GM12878 (cell line): Measurements from ENCODE around the gene GNAQ.
"Not testable (repeated sequence)": the region's sequence is repeated elsewhere in the genome, so short reads cannot be mapped to it uniquely, and the experiment has no call there.

ENCODE experiments used
- POLR2A ChIP-seq: IDR thresholded peaks from 2 replicates; pipeline ENCODE4 v1.6.1; 2011; ENCODE audit warnings: low read depth, mild to moderate bottlenecking, low read length
- RBBP5 ChIP-seq: fragments of 200-600 bp; sonication (generic); conservative IDR thresholded peaks from 2 replicates; pipeline ENCODE4 v1.6.1; 2016
- RFX5 ChIP-seq: IDR thresholded peaks from 2 replicates; pipeline ENCODE4 v1.6.1; 2011; ENCODE audit warnings: low read depth, low read length, improper control_type of control experiment
- TARDBP ChIP-seq: IDR thresholded peaks from 2 replicates; pipeline ENCODE4 v1.6.1; 2016; ENCODE audit warnings: borderline replicate concordance
- TF ChIP-seq, protein P1 (sequence below): fragments of 450-650 bp; IDR thresholded peaks from 2 replicates; pipeline ENCODE4 v1.6.1; 2016; ENCODE audit warnings: mild to moderate bottlenecking, moderate library complexity, borderline replicate concordance
- TF ChIP-seq, protein P2 (sequence below), 3 experiments: IDR thresholded peaks in 2 of 3; conservative IDR thresholded peaks in 1 of 3; 2 replicates each; pipeline ENCODE4 v1.5.1; 2011; ENCODE audit warnings: low read depth in 3 of 3, low read length in 3 of 3, mild to moderate bottlenecking in 3 of 3, control low read depth in 2 of 3, moderate library complexity in 2 of 3, inconsistent platforms in 1 of 3, mixed read lengths in 1 of 3; ENCODE audit not compliant: control insufficient read depth in 2 of 3, insufficient read depth in 1 of 3; ENCODE audit errors: extremely low read depth in 1 of 3
- TF ChIP-seq, protein P3 (sequence below): IDR thresholded peaks from 2 replicates; pipeline ENCODE4 v1.6.1; 2012; ENCODE audit warnings: mild to moderate bottlenecking, low read depth, low read length

GRCh38 chr9:77878793-77879192 lies 152.8 kb downstream of the GNAQ start:
- TF ChIP-seq TARDBP, RFX5, RBBP5, POLR2A: not testable (repeated sequence)
- TF ChIP-seq, protein P1, sequence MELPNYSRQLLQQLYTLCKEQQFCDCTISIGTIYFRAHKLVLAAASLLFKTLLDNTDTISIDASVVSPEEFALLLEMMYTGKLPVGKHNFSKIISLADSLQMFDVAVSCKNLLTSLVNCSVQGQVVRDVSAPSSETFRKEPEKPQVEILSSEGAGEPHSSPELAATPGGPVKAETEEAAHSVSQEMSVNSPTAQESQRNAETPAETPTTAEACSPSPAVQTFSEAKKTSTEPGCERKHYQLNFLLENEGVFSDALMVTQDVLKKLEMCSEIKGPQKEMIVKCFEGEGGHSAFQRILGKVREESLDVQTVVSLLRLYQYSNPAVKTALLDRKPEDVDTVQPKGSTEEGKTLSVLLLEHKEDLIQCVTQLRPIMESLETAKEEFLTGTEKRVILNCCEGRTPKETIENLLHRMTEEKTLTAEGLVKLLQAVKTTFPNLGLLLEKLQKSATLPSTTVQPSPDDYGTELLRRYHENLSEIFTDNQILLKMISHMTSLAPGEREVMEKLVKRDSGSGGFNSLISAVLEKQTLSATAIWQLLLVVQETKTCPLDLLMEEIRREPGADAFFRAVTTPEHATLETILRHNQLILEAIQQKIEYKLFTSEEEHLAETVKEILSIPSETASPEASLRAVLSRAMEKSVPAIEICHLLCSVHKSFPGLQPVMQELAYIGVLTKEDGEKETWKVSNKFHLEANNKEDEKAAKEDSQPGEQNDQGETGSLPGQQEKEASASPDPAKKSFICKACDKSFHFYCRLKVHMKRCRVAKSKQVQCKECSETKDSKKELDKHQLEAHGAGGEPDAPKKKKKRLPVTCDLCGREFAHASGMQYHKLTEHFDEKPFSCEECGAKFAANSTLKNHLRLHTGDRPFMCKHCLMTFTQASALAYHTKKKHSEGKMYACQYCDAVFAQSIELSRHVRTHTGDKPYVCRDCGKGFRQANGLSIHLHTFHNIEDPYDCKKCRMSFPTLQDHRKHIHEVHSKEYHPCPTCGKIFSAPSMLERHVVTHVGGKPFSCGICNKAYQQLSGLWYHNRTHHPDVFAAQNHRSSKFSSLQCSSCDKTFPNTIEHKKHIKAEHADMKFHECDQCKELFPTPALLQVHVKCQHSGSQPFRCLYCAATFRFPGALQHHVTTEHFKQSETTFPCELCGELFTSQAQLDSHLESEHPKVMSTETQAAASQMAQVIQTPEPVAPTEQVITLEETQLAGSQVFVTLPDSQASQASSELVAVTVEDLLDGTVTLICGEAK: not testable (repeated sequence)
- TF ChIP-seq, protein P2, sequence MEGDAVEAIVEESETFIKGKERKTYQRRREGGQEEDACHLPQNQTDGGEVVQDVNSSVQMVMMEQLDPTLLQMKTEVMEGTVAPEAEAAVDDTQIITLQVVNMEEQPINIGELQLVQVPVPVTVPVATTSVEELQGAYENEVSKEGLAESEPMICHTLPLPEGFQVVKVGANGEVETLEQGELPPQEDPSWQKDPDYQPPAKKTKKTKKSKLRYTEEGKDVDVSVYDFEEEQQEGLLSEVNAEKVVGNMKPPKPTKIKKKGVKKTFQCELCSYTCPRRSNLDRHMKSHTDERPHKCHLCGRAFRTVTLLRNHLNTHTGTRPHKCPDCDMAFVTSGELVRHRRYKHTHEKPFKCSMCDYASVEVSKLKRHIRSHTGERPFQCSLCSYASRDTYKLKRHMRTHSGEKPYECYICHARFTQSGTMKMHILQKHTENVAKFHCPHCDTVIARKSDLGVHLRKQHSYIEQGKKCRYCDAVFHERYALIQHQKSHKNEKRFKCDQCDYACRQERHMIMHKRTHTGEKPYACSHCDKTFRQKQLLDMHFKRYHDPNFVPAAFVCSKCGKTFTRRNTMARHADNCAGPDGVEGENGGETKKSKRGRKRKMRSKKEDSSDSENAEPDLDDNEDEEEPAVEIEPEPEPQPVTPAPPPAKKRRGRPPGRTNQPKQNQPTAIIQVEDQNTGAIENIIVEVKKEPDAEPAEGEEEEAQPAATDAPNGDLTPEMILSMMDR (IDR thresholded peaks at IDR 0.05 in 2 of 3, conservative IDR thresholded peaks at IDR 0.05 in 1 of 3; ENCODE audit: control insufficient read depth in 2 of 3, extremely low read depth in 1 of 3, insufficient read depth in 1 of 3, low read depth in 3 of 3, low read length in 3 of 3): not testable (repeated sequence)
- TF ChIP-seq, protein P3, sequence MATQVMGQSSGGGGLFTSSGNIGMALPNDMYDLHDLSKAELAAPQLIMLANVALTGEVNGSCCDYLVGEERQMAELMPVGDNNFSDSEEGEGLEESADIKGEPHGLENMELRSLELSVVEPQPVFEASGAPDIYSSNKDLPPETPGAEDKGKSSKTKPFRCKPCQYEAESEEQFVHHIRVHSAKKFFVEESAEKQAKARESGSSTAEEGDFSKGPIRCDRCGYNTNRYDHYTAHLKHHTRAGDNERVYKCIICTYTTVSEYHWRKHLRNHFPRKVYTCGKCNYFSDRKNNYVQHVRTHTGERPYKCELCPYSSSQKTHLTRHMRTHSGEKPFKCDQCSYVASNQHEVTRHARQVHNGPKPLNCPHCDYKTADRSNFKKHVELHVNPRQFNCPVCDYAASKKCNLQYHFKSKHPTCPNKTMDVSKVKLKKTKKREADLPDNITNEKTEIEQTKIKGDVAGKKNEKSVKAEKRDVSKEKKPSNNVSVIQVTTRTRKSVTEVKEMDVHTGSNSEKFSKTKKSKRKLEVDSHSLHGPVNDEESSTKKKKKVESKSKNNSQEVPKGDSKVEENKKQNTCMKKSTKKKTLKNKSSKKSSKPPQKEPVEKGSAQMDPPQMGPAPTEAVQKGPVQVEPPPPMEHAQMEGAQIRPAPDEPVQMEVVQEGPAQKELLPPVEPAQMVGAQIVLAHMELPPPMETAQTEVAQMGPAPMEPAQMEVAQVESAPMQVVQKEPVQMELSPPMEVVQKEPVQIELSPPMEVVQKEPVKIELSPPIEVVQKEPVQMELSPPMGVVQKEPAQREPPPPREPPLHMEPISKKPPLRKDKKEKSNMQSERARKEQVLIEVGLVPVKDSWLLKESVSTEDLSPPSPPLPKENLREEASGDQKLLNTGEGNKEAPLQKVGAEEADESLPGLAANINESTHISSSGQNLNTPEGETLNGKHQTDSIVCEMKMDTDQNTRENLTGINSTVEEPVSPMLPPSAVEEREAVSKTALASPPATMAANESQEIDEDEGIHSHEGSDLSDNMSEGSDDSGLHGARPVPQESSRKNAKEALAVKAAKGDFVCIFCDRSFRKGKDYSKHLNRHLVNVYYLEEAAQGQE: not testable (repeated sequence)
